RWPE2 (cell line): ENCODE results near the gene ZNF318.
A peak's percentile ranks its signal among the peaks of the same experiment; 100 is the strongest.

ENCODE experiments used
- ATAC-seq: fragments of 200-7000 bp; cut with Tn5 transposase; 3 replicates; pipeline ENCODE4 v1.9.1; 2021; ENCODE audit warnings: low read depth
- DNase-seq: peaks from one replicate; pipeline ENCODE4 v3.0.0-alpha.2; 2020; ENCODE audit warnings: low spot score
- H3K27ac ChIP-seq: fragments of 450-650 bp; 2 replicates; pipeline ENCODE4 v1.5.1; 2017; ENCODE audit warnings: mild to moderate bottlenecking; ENCODE audit not compliant: poor library complexity, severe bottlenecking
- H3K27me3 ChIP-seq: fragments of 250-450 bp; sonication (Bioruptor Pico); 2 replicates; pipeline ENCODE4 v1.5.1; 2021; ENCODE audit warnings: mild to moderate bottlenecking, moderate library complexity; ENCODE audit not compliant: insufficient read depth, poor library complexity, severe bottlenecking
- H3K36me3 ChIP-seq: fragments of 250-450 bp; sonication (Bioruptor Pico); 2 replicates; pipeline ENCODE4 v1.5.1; 2020; ENCODE audit warnings: low read depth, mild to moderate bottlenecking, moderate library complexity
- H3K4me1 ChIP-seq: fragments of 250-450 bp; sonication (Bioruptor Pico); 2 replicates; pipeline ENCODE4 v1.5.1; 2021; ENCODE audit warnings: mild to moderate bottlenecking, moderate library complexity; ENCODE audit not compliant: insufficient read depth, poor library complexity, severe bottlenecking
- H3K4me3 ChIP-seq: fragments of 250-450 bp; sonication (Bioruptor Pico); 2 replicates; pipeline ENCODE4 v1.5.1; 2021; ENCODE audit warnings: mild to moderate bottlenecking, moderate library complexity; ENCODE audit not compliant: severe bottlenecking
- H3K9me3 ChIP-seq: fragments of 250-450 bp; sonication (Bioruptor Pico); 2 replicates; pipeline ENCODE4 v1.5.1; 2021; ENCODE audit warnings: mild to moderate bottlenecking, moderate library complexity; ENCODE audit not compliant: severe bottlenecking
- TF ChIP-seq, protein P1 (sequence below): fragments of 450-650 bp; IDR thresholded peaks from one replicate; pipeline ENCODE4 v1.5.1; 2017; ENCODE audit warnings: mild to moderate bottlenecking, moderate library complexity; ENCODE audit not compliant: poor library complexity, severe bottlenecking

ZNF318 gene

DNA sequence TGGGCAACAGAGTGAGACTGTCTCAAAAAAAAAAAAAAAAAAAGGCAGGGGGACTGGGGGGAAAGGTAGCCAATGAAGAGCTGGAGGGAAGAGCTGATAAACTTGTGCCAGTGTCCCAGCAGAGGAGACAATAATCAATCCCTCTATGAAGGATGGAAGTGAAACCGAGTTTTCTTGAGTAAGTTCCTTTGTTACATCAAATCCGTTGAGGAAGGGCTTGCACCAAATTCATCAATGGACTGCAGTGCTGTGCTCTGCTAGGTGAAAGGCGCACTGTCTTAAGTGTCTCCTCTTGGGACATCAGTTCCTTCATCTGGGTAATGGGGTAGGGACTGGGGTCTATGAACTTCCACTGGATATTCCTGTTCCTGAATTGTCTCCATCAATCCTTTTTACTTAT lies 57.8 kb downstream of the ZNF318 start:
- no peaks in the 10 kb centered on the region for H3K4me1 ChIP-seq
- ATAC-seq = no peak
- peaks cover 2% of the 10 kb centered on the region for H3K9me3 ChIP-seq
- no peak for DNase-seq
- H3K4me3 ChIP-seq = no peak overlapping the region
- no peak overlapping the region for H3K27ac ChIP-seq
- TF ChIP-seq, protein P1, sequence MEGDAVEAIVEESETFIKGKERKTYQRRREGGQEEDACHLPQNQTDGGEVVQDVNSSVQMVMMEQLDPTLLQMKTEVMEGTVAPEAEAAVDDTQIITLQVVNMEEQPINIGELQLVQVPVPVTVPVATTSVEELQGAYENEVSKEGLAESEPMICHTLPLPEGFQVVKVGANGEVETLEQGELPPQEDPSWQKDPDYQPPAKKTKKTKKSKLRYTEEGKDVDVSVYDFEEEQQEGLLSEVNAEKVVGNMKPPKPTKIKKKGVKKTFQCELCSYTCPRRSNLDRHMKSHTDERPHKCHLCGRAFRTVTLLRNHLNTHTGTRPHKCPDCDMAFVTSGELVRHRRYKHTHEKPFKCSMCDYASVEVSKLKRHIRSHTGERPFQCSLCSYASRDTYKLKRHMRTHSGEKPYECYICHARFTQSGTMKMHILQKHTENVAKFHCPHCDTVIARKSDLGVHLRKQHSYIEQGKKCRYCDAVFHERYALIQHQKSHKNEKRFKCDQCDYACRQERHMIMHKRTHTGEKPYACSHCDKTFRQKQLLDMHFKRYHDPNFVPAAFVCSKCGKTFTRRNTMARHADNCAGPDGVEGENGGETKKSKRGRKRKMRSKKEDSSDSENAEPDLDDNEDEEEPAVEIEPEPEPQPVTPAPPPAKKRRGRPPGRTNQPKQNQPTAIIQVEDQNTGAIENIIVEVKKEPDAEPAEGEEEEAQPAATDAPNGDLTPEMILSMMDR = no peak
- H3K36me3 ChIP-seq = no peaks in the 10 kb centered on the region
- H3K27me3 ChIP-seq = no peaks in the 10 kb centered on the region

DNA sequence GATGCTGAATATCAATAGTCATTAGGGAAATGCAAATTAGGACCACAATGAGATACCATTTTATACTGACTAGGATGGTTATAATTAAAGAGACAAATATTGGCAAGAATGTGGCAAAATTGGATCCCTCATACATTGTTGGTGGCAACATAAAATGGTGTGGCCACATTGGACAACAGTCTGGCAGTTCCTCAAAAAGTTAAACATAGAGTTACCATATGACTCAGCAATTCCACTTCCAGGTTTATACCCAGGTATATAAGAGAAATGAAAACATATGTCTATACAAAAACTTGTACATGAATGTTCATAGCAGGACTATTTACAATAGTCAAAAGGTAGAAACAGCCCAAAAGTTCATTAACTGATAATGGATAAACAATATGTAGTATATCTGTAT lies 58.8 kb downstream of the ZNF318 start:
- Histone ChIP-seq H3K27ac (no peak overlapping the region), H3K9me3 (peaks cover 2% of the 10 kb centered on the region), H3K27me3 (no peaks in the 10 kb centered on the region), H3K36me3 (no peaks in the 10 kb centered on the region), H3K4me3 (no peak overlapping the region), H3K4me1 (no peaks in the 10 kb centered on the region)
- TF ChIP-seq, protein P1 = no peak
- DNase-seq (no peak), ATAC-seq (no peak)

DNA sequence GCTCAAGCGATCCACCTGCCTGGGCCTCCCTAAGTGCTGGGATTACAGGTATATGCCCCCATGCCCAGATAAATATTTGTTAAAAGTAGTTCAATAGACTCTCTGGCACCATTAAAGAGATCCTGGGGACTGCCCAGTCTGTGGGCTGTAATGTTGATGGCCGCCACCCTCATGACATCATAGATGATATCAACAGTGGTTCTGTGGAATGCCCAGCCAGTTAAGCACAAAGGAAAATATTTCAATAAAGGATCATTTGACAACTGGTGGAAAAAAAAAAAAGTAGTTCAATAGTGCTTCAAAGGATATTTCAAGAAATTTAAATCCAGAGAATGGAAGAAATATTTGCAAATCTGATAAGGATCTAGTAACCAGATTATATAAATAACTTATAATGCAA lies 59.3 kb downstream of the ZNF318 start:
- no peaks in the 10 kb centered on the region for H3K4me1 ChIP-seq
- no peak for DNase-seq

DNA sequence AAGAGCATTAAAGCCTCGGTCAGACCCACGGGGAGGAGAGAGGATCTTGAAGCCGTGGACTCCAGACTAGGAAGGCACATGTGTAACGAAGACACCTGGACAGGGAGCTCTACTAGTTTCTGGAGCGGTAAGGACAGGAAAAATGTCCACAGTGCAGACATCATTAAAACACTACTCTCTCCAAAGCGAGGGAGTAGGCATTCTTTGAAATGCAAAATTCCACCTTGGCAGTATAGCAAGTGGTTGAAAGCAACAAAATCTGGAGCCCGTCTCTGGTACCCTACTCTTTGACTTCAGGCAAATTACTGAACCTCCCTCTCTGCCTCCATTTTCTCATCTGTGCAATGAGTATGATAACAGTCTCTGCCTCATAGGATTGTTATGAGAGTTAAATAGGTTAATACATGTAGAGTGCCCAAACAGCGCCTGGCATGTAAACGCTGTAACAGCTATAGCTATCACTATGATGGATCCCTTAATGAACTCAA lies 60.4 kb downstream of the ZNF318 start:
- DNase-seq (no peak), ATAC-seq (no peak)
- peaks cover 2% of the 10 kb centered on the region for H3K9me3 ChIP-seq
- no peaks in the 10 kb centered on the region for H3K36me3 ChIP-seq
- H3K27ac ChIP-seq = no peak overlapping the region
- TF ChIP-seq, protein P1 = no peak
- no peaks in the 10 kb centered on the region for H3K4me1 ChIP-seq
- H3K4me3 ChIP-seq = peak overlapping the region; percentile 23
- no peaks in the 10 kb centered on the region for H3K27me3 ChIP-seq

More for the DNA sequence above, 59.3 kb downstream of the ZNF318 start:
- Histone ChIP-seq H3K36me3 (no peaks in the 10 kb centered on the region), H3K27ac (no peak overlapping the region), H3K9me3 (peaks cover 2% of the 10 kb centered on the region), H3K4me3 (no peak overlapping the region), H3K27me3 (no peaks in the 10 kb centered on the region)
- ATAC-seq = no peak
- TF ChIP-seq, protein P1 = no peak

DNA sequence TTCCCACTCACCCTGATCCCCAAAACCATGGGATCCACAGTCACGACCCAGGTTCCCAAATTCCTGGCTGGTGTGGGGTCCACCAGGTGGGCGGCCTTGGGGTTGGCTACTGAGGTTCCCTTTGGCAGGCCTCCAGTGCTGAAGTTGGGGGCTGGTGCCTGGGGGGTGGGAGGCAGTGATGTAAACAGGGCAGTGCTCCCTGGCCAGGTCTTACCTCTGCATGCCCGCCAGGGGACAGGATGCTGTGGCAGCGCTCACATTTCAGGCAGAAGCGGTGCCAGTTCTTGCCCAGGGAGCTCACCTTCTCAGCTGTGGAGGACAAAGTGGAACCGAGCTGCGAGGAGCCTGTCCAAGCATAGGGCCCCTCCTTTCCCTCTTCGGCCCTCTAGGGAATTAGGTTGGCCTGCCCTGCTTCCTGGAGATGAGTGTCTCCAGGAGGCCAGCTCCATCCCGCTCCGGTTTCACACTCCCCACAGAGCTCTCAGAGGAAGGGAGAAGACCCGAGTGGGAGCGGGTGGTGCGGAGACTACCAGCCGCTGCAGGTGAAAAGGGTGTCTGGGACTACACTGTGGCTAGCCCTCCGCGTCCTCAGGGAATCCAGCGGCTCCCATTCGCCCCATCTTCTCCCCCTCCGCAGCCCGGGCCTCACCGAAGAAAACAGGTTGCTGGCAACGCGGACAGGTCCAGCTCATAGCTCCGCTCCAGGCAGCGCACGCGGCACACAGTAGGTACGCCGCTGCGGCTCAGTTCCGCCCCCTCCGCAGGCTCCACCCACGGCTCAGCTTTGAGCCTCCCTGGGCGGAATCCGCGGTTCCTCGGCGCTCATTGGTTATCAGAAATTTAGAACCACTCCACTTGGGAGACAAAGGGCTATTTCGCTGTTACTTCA lies 61.1 kb downstream of the ZNF318 start, which contains the start of gene CRIP3:
TSS of gene CRIP3 (minus strand) at position 726 of the 889 bp plus-strand sequence. CDS start at position 692, 34 bp downstream.
- ATAC-seq (peak; percentile 64), DNase-seq (no peak)
- TF ChIP-seq, protein P1 = peak; percentile 38
- Histone ChIP-seq H3K4me3 (peak within 1 kb of the TSS; percentile 23), H3K27me3 (no peaks in the 10 kb centered on the region), H3K9me3 (peaks cover 2% of the 10 kb centered on the region), H3K27ac (no peak within 1 kb of the TSS), H3K36me3 (no peaks in the 10 kb centered on the region), H3K4me1 (no peaks in the 10 kb centered on the region)
